GM18870 (cell line): ENCODE measurements around the gene NUCB2.
"Not testable (repeated sequence)": the region's sequence is repeated elsewhere in the genome, so short reads cannot be mapped to it uniquely, and the experiment has no call there.

Experiments used
- ATAC-seq: cut with Tn5 transposase; IDR thresholded peaks from one replicate; pipeline ENCODE4 v1.9.1; 2021; ENCODE audit warnings: moderate library complexity; ENCODE audit not compliant: unreplicated experiment

The NUCB2 gene

DNA sequence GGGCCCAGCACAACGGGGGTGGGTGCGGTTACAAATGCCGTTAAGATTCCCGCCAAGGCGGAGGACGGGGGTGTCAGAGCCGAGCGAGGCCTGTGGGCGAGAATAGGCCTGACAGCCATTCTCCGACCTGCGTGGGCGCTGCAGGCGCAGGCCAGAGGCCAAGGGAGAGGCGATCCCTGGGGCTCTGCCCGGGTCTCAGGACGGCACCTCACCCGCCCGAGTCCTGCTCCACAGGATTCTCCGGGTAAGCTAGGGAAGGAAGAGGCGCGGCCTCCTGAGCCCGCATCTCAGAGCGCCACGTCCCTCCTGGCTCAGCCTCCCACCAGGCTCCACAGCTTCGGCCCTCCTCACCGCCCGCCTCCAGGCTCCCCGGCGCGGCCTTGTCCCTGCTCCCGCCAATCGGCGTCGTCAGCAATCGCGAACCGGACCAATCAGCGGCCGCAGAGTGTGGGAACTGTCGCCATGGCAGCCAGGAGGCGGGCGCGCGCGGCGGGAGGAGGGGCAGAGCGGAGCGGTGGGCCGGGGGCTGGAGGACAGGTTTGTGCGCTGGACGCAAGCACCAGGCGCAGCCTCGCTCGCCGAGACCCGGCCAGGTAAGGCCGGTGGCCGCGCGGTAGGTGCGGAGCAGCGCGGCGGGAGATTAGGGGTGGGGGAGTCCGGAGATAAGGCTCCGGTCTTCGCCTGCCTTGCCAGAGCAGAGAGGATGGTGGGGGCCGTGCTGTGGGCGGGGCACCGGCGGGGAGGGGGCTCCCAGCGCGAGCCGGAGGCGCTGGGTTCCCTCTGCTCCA lies at the start of gene NUCB2:
Gene NUCB2 (plus strand): TSS at position 504 of the 788 bp plus-strand sequence. CDS start 18,585 bp downstream, outside the sequence.
- peak; percentile 91 for ATAC-seq

DNA sequence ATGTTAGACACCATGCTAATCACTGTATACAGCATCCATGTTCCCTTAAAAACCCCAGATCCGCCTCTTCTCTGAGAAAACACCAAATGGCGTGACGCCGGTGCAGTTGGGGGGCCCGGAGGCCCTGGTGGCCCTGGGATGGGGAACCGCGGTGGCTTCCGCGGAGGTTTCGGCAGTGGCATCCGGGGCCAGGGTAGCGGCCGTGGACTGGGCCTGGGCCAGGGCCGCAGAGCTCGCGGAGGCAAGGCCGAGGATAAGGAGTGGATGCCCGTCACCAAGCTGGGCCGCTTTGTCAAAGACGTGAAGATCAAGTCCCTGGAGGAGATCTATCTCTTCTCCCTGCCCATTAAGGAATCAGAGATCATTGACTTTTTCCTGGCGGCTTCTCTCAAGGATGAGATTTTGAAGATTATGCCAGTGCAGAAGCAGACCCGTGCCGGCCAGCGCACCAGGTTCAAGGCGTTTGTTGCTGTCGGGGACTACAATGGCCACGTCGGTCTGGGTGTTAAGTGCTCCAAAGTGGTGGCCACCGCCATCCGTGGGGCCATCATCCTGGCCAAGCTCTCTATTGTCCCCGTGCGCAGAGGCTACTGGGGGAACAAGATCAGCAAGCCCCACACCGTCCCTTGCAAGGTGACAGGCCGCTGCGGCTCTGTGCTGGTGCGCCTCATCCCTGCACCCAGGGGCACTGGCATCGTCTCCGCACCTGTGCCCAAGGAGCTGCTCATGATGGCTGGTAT lies 48.2 kb upstream of the NUCB2 start:
- ATAC-seq: not testable (repeated sequence)

DNA sequence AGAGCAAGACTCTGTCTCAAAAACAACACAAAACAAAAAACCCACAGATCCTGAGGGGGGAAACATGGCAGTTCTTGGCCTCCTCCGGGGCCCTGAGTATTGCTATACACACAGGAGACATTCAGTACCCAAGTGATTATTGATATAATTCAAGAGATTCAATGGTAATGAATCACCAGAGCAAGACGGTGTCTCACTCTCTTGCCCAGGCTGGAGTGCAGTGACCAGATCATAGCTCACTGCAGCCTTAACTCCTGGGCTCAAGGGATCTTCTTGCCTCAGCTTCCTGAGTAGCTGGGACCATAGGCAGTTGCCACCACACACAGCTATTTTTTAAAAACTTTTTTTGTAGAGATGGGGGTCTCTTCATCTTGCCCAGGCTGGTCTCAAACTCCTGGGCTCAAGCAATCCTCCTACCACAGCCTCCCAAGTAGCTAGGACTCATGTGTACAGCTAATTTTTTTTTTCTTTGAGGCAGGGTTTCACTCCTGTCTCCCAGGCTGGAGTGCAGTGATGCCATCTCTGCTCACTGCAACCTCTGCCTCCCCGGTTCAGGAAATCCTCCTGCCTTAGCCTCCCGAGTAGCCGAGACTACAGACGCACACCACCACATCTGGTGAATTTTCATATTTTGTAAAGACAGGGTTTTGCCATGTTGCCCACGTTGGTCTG lies 46.9 kb upstream of the NUCB2 start:
- no peak for ATAC-seq

DNA sequence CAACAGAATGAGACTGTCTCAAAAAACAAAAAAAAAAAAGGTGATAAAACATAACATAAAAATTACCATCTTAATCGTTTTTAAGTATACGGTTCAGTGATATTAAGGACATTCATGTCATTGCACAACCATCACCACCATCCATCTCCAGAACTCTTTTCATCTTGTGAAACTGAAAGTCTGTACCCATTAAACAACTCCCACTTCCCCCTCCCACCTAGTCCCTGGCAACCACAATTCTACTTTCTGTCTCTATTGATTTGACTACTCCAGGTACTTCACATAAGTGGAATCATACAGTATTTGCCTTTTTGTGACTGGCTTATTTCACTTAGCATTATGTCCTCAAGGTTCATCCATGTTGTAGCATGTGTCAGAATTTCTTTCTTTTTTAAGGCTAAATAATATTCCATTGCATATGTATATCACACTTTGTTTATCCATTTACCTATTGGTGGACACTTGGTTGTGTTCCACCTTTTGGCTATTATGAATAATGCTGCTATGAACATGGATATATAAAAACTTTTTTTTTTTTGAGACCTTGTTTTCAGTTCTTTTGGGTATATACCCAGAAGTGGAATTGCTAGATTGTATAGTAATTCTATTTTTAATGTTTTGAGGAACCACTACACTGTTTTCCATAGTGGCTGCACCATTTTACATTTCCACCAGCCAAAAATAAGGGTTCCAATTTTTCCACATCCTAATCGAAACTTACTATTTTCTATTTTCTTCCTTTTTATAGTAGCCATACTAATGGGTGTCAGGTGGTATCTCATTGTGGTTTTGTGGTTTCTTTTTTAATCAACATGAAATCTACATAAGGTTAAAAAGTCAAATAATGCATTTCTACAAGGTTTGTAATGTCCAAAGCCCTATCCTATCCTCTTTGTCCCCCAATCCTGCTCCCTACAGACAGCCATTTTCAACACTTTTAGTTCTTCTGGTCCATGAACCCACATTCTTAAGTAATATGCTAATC lies 45.4 kb upstream of the NUCB2 start:
- ATAC-seq: peak; percentile 97

DNA sequence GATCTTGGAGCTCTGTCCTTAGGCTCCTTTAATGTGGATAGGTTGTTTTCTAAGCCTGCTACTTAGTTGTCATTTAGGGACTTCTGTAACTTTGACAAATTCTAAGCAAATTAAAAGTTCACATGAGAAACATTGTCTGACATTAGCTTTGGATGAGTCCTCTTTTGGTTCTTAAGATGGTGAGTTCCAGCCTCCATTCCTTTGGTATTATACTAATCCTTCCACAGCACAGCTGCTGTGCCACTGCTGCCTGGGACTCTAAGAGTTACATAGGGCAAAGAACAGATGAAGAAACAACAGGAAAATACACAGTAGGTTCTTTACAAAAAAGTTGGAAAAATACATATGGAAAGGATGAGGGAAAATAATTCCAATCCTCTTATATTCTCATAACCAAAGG lies 43.4 kb upstream of the NUCB2 start:
- ATAC-seq: no peak

DNA sequence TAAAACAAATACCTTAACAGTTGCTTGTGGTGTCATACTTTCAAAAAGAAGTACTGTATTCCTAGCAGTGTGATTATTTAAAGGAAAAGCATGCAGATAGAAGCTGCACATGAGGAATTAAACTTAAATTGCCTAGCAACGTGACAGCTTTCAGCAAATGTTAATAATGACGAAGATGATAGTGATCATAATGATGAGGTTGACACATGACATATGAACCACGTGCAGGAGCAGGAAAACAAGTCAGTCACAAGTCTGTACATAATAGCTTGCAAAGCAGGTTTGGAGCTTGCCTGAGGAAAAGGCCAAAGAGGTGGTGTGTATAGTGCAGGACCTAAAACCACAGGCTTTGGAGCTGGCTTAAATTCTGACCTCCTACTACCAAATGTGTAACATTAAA lies 38.2 kb upstream of the NUCB2 start:
- no peak for ATAC-seq

DNA sequence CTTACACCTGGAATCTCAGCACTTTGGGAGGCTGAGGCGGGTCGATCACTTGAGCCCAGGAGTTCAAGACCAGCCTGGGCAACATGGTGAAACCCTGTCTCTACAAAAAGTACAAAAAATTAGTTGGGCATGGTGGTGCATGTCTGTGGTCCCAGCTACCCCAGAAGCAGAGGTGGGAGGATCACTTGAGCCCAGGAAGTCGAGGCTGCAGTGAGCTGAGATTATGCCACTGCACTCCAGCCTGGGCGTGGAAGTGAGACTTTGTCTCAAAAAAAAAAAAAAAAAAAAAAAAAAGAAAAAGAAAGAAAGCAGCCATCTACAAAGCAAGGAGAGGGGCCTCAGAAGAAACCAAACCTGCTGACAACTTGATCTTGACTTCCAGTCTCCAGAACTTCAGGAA lies 36.6 kb upstream of the NUCB2 start:
- ATAC-seq: not testable (repeated sequence)

DNA sequence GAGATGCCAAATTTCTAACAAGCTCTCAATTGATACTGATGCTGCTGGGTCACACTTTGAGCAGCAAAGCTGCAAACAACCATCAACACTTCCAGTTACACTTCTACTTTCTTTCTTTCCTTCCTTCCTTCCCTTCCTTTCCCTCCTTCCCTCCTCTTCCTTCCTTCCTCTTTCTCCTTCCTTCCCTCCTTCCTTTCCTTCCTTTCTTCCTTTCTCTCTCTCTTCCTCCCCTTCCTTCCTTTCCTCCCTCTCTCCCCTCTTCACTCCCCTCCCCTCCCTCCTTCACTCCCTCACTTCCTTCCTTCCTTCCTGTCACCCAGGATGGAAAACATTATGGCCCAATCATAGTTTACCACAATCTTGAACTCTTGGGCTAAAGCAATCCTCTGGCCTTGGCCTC lies 35.8 kb upstream of the NUCB2 start:
- ATAC-seq: no peak

DNA sequence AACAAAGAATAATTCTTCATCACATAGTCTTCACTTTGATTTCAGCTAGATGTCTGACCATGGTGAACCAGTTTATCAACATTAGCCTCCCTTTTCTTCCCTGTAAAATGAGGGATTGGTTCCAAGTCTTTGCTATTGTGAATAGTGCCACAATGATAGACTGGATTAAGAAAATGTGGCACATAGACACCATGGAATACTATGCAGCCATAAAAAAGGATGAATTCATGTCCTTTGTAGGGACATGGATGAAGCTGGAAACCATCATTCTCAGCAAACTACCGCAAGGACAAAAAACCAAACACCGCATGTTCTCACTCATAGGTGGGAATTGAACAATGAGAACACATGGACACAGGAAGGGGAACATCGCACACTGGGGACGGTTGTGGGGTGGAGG lies 33.6 kb upstream of the NUCB2 start:
- ATAC-seq: not testable (repeated sequence)

DNA sequence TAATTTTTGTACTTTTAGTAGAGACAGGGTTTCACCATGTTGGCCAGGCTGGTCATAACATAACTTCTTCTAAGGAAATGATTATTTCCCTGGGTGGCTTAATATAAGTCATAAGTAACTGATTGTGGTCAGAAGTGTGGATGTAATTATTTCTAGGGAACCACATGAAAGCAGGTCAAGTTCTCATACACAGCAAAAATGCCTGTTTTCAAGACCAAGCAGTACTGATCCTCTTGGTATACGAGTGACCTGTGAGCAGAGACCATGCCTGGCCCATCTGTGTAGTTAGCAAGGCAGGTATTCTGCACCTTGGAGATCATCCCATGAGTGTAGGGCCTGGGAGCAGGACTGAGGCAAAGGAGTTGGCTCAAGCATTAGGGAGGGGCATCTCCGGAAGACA lies 32.5 kb upstream of the NUCB2 start:
- peak; percentile 98 for ATAC-seq

DNA sequence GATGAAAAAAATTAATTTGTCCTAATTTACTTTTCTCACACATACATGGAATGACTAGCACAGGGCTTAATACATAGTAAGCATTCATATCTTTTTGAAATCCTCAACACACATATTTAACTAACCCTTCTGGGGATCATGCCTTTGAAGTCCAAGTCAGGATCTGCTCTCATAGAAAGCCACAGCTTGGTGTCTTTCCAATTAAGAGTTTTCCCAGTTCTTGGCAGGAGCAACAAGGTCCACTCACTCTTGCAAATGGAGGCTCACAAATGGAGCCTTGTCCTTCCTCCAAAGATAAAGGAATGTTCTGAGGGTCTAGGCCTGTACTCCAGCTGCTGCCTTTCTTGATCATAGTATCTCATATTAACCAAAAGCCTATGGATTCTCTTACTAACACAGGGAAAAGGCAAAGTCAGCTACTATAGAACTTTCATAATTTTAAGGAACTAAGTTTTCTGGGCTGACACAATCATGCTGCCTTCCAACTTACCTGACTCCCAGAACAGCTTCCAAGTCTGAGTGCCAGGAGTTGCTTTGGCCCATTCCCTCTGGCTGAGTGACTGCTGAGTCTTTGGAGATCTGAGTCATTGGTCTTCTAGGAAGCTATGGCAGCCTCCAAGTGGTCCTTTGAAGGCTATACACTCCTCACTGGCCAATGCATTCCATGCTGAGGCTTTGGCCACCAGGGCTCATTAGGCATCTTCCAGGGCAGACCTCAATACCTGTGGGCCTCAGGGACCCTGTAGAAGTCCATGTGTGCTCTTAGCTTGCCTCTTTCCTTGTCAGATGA lies 25.8 kb upstream of the NUCB2 start:
- ATAC-seq: no peak

DNA sequence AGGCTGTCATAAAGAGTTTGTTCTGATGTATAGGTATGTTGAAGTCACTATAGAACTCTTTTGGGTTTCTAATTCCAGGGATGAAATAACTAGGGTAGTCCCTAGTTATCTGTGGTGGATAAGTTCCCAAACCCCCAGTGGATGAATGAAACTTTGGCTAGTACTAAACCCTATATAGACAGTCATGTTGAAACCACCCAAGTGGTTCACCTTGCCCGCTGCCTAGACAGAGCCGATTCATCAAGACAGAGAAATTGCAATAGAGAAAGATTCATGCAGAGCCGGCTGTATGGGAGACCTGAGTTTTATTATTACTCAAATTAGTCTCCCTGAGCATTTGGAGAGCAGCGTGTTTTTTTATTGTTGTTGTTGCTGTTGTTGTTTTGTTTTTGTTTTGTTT lies 23.8 kb upstream of the NUCB2 start:
- ATAC-seq: no peak

DNA sequence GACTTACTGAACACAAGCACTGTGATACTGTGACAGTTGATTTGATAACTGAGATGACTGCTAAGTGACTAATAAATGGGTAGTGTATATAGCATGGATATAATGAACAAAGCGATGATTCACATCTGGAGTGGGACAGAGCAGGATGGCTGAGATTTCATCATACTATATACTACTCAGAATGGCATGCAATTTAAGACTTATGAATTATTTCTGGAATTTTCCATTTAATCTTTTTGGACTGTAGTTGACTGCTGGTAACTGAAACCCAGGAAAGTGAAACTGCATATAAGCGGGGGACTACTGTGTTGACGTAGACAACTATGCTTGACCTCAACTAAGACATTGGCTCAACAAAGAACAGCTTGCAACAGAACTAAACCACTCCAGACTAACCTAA lies 20.0 kb upstream of the NUCB2 start:
- no peak for ATAC-seq

DNA sequence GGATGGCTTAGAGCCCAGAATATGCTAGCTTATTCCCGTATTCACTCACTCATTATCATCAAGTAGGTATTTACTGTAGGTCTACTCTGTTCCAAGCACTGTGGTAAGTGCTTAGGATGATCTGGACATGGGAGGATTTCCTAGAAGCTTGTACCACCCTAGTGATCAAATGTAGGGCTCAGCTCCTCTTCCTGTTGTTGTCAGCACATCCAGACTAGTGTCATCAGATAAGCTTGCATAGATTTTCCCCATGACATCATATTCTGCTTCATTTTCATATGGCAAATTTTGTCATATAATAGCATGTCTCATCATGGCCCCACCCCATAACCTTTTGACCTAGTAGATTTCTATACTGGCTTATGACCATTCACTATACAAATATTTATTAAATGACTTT lies 19.3 kb upstream of the NUCB2 start:
- no peak for ATAC-seq

DNA sequence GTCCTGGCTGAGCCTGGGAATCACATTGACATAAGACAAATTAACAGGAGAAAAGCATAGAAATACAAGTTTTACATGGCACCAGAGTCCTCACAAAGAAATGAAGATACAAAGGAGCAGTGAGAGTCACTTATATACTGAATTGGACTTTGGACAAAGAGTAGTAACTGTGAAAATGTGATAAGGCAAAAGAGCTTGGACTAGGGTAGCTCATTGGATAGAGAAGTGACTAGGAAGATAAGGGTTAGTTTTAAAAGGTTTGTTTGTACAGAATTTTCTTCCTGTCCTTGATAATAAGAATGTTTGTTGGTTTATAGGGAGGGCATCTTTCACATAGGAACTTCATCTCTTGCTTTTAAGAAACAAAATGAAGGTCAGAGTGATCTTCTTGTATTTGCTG lies 17.9 kb upstream of the NUCB2 start:
- ATAC-seq: no peak

DNA sequence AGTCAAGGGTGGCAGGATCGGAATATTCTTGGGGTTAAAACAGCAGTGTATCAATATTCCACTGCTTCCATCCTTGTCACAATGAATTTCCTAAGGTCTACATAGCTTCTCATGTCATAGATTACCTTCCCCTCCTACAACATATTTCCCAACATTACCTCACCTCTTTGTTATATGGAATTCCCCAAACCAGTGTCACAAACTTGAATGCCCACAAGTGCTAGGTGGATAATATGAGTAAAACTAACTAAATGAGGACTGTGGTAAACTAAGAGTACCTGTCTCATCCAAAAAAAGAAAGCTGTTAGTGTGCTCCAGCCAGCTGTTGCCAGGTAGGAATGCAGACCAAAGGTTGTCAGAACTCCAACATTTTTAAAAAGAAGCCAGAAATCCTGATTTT lies 17.0 kb upstream of the NUCB2 start:
- ATAC-seq: no peak

DNA sequence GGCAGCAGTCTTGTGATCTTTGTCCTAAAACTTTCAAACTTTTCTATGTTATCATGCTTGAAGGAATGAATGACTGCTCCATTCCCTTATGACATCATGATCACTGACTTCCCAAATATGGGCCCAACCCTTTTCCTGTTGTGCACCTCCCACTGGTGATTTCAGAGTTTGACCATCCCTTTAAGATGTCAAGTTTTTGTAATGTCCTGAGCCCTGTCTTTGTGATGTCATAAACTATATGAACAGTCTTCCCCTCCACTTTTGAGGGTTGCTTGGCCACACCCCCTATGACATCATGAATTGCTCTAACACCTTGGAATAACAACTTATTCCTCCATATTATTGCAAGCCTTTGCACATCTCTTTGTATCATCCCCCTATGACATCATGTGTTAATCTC lies 16.5 kb upstream of the NUCB2 start:
- no peak for ATAC-seq

DNA sequence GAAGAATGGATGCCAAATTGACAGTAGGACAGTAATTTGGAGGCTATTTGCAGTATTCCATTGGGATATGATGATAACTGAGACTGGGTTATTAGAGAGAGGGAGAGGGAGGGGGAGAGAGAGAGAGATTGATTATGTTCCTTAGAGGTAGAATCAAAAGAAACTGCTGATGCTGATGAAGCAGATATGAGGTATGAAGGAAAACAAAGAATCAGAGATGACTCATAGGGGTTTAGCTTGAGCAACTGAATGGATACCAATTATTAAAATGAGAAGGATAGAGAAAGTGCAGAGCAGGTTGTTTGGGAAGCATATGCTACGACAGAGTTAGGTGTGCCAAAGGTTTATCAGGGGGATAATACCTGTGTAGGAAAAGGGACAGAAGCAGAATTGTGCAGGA lies 12.8 kb upstream of the NUCB2 start:
- no peak for ATAC-seq

DNA sequence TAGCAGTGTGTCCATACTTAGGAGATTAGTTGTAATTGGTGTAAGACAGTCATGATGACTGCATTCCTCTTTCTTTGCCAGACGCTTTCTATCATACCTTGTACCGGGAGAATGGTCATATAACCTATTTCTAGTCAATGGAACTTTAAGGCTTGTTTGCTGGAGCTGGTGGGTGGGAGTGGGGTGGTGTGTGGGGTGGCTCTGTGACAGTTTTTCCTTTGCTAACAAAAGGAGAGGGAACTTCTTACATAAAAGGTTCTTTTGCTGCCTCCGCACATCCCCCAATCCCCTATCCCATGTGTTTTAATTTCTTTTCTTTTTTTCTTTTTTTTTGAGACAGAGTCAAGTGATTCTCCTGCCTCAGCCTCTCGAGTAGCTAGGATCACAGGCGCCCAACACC lies 9.8 kb upstream of the NUCB2 start:
- no peak for ATAC-seq

DNA sequence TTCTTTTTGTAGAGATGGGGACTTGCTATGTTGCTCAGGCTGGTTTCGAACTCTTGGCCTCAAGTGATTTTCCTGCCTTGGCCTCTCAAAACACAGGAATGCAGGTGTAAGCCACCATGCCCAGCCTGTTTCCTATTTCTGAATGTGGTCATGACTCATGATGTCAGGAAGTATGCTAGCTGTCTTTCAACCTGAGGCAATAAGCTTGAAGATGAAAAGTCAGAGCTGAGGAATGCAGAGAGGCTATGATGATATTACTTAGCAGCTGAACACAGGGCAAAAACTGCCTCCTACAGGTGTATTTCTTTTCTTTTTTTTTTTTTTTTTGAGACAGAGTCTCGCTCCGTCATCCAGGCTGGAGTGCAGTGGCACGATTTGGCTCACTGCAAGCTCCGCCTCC lies 9.0 kb upstream of the NUCB2 start:
- ATAC-seq: no peak
